GM21717 (cell line): Measurements from ENCODE around the gene SLC1A5.
A peak's percentile ranks its signal among the peaks of the same experiment; 100 is the strongest.
"Not testable (repeated sequence)": the region's sequence is repeated elsewhere in the genome, so short reads cannot be mapped to it uniquely, and the experiment has no call there.

ENCODE experiments used
- ATAC-seq: cut with Tn5 transposase; IDR thresholded peaks from one replicate; pipeline ENCODE4 v1.9.1; 2021; ENCODE audit warnings: mild to moderate bottlenecking, moderate library complexity; ENCODE audit not compliant: unreplicated experiment

Gene SLC1A5

DNA sequence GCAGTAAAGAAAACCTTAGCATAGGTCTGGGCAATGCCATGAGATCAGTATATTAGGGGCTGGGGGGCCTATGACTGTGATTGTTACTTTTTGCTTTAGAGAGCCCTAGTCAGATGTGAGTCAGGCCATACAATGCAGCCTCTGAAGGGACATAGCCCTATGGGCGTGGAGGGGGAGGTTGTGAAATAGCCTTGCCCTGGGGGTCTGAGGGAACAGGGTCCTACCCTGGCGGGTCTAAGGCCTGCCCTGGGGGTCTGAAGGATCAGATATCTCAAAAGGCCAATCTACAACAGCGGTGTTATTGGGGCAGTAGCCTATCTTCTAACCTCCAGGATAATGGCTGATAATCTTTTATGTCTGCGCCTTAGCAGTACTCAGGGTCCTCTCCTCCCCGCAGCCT lies 13.8 kb upstream of the SLC1A5 start:
- no peak for ATAC-seq

DNA sequence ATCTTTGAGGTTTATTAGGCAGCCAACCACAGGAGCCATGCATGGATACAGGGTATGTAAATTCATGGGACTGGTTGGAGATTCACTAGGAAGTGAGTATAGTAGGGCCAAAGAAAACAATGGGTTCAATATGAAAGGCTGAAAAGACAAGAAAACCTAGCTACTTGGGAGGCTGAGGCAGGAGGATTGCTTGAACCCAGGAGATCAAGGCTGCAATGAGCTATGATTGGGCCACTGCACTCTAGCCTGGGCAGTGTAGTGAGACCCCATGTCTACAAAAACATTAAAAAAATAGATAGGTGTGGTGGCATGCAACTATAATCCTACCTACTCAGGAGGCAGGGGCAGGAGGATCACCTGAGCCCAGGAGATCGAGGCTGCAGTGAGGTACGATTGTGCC lies 10.3 kb upstream of the SLC1A5 start:
- no peak for ATAC-seq

DNA sequence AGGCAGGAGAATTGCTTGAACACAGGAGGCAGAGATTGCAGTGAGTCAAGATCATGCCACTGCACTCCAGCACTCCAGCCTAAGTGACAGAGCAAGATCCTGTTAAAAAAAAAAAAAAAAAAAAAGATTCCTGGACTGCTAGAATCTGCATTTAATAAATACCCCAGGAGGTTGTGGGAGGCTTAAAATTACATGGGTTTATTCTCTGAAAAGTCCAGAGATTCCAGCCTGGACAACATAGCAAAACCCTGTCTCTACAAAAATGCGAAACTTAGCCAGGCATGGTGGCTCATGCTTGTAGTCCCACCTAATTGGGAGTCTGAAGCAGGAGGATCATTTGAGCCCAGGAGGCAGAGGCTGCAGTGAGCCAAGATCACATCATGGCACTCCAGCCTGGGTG lies 9.5 kb upstream of the SLC1A5 start:
- no peak for ATAC-seq

DNA sequence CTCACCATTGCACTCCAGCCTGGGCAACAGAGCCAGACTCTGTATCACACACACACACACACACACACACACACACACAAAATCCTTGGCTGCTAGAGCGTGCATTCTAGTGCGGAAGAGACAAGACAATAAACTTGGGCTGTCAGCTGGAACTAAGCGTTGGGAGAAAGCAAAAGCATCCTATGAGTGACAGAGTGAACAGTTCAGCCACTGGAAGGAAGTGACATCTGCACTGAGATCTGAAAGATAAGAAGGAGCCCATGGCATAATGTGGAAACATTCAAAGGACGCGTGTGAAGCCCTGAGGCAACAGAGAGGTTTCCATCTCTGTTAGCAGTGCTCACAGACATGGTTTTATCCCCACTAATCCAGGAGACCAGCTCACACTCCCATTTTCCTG lies 3.5 kb upstream of the SLC1A5 start:
- ATAC-seq: no peak

GRCh38 chr19:46789371-46789770 lies 977 bp upstream of the SLC1A5 start:
- no peak for ATAC-seq

DNA sequence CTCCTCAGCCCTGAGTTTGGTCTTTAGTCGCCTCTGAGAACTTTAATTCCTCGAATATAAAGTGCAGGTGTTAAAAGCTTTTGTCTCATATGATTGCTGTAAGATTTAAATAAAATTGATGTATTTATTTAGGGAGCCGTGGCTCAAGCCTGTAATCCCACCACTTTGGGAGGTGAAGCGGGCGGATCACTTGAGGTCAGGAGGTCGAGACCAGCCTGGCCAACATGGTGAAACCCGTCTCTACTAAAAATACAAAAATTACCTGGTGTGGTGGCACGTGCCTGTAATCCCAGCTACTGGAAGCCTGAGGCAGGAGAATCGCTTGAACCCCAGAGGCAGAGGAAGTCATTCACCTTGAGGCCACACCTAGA lies 559 bp upstream of the SLC1A5 start:
- ATAC-seq: no peak

DNA sequence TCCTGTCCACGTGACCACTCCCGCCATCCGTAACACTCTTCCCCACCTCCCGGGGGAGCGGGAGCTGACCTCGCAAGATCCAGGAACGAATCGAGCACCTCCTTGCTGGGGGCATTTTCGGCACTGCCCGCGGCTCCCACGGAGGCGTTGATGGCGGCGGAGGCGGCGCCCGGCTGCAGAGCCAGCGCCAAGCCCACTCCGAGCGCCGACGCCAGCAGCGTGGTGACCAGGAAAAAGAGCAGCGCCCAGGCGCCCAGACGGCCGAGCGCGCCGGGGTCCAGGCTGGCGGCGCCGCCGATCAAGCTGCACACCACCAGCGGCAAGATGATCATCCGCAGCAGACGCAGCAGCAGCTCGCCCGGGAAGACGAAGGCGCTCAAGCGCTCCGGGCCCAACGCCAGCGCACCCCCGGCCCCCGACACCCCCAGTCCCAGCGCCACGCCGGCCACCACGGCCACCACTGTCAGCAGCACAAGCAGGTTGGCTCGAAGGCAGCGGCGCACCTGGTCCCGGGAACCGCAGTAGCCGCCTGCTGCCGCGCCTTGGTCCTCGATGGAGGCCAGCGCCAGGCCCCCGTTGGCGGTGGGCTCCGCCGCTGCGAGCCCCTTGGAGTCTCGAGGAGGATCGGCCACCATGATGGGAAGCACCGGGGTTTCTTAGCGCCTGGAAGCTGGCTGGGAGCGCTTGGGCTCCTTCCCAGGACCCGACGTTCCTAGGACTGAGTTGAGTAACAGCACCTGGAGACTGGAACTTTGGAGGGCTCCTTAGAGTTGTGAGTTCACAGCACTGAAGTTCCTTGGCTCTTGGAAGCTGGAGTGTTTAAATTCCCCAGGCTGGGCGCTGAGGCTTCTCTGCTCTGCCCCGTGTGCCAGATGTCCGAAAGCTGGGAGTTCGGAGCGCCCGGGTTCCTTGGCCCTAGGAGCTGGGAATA lies 798 bp downstream of the SLC1A5 start:
- ATAC-seq: peak; percentile 1

GRCh38 chr19:46787040-46787330 lies 1.4 kb downstream of the SLC1A5 start:
- ATAC-seq: no peak

- ATAC-seq: peak; percentile 33
Observed at GRCh38 chr19:46786236-46787039, 2.0 kb downstream of the SLC1A5 start.

DNA sequence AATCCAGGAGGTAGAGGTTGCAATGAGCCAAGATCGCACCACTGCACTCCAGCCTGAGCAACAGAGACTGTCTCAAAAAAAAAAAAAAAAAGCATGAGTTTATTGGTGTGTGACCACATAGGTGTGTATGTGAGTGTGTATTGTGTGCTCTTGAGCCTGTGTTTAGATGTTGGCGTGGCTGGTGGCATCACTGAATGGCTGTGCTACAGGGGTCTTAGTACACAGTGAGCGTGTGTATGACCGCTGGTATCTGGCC lies 2.5 kb downstream of the SLC1A5 start:
- peak; percentile 4 for ATAC-seq

GRCh38 chr19:46785054-46785979 lies 3.1 kb downstream of the SLC1A5 start:
- ATAC-seq: no peak

DNA sequence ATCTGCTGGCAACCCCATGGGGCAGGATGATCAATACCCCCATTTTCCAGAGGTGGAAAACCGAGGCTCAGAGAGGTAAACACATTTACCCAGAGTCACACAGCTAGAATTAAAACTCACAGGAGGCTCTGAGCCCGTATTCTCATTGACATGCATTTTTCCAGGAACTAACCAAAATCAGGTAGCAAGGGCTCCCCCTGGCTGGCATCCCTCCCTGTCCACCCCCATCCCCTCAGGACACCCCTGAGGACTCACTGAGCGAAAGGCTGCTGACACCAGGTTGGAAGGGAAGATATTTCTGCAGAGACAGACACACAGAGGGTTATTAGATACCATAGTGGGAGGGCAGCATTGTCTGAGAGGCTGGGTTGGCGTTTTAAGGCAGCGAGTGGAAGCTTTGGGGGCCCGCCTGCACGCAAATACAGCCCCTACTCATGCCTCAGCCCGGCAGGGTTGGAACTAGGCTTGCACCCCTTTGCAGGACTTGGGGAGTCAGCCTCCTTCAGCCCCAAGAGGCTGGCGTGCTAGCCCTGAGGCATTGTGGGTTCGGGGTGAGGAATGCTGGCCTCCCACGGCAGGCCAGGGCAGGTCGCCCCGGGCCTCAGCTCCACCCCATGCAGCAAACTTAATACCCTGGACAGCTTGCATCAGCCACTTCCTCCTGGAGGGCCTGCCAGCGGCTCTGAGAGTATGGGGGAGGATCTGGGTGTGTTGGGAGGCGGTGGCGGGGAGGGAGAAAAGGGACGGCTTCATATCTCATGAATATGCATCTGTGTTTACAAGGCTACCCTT lies 3.9 kb downstream of the SLC1A5 start:
- no peak for ATAC-seq

- ATAC-seq: no peak
Observed at GRCh38 chr19:46783670-46784069, 4.7 kb downstream of the SLC1A5 start.

DNA sequence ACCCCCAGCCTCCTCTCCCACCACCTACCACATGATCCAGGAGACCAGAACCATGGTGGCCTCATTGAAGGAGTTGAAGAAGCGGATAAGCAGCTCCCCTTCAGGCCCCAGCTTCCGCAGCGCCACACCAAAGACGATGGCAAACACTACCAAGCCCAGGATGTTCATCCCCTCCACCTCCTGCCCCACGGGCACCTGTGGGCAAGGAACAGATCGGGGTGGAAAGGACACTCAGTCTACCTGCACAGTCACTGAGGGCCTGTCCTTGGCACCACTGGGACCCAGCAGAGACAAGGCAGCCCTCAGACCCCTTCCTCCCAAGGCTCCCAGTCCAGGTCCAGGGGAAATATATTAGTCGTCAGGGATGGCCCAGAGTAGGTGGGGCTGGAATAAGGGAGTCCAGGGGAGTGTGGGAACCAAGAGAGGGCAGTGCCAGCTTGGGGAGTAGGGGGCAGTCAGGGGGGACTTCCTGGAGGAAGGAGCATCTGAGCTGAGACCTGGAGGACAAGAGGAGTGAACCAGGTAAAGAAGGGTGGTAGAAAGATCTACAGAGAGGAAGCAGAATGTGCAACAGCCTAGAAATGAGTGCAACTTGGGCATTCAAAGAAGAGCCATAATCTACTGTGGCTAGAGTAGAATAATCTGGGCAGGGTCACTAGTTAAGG lies 5.9 kb downstream of the SLC1A5 start:
- ATAC-seq: no peak

DNA sequence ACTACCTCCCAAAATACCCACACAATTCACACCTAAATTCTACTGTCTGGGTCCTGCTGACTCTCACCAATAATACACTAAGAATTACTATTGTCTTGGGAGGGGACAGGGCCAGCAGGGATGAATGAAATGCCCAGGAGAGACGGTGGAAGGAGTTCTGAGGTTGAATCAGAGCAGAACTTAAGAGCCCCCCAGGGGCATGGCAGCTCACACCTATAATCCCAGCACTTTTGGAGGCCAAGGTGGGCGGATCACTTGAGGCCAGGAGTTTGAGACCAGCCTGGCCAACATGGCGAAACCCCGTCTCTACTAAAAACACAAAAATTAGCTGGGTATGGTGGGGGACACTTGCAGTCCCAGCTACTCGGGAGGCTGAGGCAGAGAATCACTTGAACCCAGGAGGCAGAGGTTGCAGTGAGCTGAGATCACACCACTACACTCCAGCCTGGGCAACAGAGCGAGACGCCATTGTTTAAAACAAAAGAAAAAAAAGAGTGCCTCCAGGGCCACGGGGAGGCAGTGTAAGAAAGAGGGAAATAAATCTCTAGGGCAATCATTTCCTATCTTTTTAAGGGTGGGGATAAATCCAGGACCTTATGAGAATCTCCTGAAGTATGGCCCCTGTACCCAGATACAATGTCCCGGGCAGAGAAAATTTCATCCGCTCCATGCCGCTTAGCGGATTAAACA lies 10.3 kb downstream of the SLC1A5 start:
- not testable (repeated sequence) for ATAC-seq

GRCh38 chr19:46776927-46777911 lies 11.2 kb downstream of the SLC1A5 start:
- no peak for ATAC-seq

GRCh38 chr19:46775642-46776258 lies 12.6 kb downstream of the SLC1A5 start:
- no peak for ATAC-seq

DNA sequence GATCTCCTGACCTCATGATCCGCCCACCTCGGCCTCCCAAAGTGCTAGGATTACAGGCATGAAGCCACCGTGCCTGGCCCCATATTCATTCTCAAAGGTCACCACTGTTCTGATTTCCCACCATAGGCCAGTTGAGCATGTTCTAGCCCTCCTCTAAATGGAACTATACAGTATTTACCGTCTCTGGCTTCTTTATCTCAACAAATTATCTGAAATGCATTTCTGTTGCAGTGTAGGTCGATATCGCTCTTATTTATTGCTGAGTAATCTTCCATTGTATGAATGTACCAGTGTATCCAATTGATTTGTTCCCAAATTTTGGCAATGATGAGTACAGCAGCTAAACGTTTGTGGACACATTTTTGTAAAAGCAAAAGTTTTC lies 15.4 kb downstream of the SLC1A5 start:
- no peak for ATAC-seq
